Stimulated activated CD4-positive, alpha-beta T cell treated with anti-CD3 and anti-CD28 coated beads, Interleukin-1b, Interleukin-23, amount 100 ng/mL, for 24 hours (primary cell): ENCODE data around the gene DNAAF3.
"Not testable (repeated sequence)": the region's sequence is repeated elsewhere in the genome, so short reads cannot be mapped to it uniquely, and the experiment has no call there.

Source experiments
- DNase-seq, 4 experiments: peaks; one replicate each; pipeline ENCODE4 v3.0.0-alpha.2; 2020; ENCODE audit warnings: low read depth in 4 of 4, low spot score in 1 of 4

Gene DNAAF3

DNA sequence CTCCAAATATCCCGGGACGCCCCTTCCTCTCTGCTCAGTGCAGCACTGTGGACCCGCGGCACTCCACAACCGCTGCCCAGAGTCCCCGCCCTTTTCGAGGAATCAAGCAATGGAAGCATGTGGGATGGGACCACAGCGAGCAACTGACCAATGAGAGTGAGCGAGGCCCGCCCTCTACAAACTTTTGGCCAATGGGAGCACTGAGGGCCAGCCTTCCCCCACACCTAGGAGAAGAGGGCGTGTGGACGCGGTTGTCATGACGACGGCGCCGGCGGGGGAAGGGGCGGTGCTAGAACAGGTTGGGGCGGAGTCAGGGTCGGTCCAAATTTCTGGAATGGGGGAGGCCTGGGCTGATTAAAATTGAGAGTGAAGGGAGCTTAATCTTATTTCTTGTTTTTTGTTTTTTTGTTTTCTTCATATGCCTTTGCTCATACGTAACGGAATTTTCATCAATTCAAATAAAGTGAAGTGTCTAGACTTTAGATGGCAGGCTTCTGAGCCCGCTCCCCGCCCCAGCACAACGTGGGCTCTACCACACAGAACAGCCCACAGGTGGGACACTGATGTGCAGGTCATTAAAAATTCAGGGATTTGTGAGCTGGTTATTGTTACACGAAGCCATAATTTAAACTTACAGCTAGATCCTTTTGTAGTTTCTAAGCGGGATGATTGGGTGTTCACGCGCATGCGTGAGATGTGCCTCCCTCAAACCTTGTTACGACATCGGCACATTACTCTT, at the start of gene DNAAF3:
Gene DNAAF3, minus strand, starts transcription at position 84 of the 739 bp plus-strand sequence. CDS start 200 bp downstream, outside the sequence.
- DNase-seq = peak in 3 of 4 experiments; percentile 42 to 76 (median 68)

DNA sequence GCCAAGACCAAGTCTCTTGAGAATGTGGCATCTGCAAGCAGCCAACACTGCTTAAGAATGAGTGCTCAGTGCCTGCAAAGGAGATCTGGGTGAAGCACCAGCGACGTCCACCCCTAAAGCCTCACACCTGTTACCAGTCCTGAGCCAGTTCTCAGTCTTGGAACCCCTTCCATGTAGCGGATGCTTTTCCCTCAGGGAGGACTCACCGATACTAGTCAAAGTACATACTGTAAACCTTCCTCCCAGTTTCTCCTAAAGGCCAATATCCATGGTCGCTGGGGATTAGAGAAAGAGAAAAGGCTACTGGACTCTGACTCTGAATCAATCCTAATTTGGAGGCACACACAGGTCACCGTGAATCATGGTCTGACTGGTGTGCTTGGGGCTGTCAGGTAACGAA, 47.1 kb upstream of the DNAAF3 start:
- no peak for DNase-seq

DNA sequence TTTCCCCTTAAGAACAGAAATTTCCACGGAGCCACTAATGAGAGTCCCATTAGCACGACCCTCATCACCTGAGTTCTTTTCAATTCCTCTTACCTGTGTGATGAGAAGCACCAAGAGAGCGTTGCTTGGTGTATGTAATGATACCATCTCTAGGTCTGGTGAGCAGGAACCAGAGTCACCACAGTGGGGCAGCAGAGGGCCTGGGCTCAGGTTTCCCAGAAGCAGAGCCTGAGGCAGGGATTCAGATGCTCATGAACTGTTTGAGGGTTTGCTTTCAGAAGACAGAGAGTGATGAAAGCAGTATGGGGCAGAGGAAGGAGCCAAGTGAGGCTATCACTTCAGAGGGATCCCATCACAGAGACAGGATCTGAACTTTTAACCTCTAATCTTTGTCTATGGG, 46.0 kb upstream of the DNAAF3 start:
- peak in 3 of 4 experiments; percentile 13 to 32 (median 20) for DNase-seq

DNA sequence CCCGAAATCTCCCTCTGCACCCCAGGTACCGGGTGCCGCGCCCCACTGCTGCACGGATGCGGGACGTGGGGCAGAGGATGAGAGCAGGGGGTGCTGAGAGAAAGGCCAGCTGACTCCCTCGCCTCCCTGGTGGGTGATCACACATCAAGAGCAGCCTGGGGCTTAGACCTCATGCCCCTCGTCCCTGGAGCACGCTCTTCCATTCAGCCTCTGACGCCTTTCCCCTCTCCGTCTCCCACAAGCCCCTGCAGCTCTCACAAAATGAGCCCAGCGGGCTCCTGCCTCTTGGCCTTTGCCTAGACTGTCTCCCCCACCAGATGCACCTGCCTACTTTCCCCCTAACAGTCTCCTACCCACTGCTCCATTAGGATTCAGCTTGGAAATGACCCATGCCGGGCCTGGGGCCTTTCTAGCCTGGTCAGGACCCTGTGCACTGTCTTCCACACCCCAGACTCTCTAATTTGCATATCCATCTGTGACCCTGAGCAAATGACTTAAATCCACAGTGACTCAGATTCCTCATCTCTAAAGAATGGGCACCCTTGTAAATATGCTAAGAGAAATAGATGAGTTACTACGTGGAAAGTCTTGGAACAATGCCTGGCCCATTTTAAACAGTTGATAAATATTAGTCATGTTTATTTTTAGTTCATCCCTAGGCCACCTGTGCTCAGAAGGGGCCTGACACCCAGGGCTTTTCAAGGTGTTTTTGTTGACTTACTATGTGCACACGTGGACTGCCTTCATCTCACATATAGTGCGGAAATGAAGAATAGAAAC, 43.5 kb upstream of the DNAAF3 start:
- no peak for DNase-seq

DNA sequence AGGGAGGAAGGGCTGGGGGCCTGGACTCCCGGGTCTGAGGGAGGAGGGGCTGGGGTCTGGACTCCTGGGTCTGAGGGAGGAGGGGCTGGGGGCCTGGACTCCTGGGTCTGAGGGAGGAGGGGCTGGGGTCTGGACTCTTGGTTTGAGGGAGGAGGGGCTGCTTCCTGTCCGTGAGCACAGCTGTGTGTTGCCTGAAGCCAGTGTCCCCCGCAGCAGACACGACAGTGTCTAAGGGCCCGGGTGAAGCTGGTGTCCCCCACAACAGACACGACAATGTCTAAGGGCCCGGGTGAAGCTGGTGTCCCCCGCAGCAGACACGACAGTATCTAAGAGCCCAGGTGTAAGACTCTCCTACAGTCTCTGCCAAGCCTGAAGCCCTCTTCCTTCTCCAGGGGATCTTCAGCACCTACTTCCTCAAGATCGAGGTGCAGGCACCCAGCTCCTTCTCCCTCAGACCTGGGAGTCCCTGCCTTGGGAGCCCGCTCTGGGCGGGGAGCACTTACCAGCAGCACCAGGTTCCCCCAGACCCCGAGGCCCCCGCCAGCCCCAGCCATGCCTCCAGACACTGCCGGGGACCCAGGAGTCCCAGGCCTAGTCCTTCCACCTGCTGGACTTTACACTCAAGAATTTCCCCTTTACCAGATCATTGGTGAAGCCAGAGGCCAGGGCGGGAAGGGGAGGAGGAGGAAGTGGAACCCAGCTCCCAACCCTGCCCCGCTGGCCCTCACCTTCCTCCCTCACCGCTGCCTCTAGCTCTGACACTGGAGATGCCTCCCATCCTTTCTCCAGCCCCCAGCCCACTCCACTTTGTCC, 42.7 kb upstream of the DNAAF3 start, which contains the start of gene PTPRH:
Gene PTPRH, minus strand, starts transcription at position 622 of the 813 bp plus-strand sequence. Its CDS starts 68 bp downstream, at position 554.
- no peak for DNase-seq

DNA sequence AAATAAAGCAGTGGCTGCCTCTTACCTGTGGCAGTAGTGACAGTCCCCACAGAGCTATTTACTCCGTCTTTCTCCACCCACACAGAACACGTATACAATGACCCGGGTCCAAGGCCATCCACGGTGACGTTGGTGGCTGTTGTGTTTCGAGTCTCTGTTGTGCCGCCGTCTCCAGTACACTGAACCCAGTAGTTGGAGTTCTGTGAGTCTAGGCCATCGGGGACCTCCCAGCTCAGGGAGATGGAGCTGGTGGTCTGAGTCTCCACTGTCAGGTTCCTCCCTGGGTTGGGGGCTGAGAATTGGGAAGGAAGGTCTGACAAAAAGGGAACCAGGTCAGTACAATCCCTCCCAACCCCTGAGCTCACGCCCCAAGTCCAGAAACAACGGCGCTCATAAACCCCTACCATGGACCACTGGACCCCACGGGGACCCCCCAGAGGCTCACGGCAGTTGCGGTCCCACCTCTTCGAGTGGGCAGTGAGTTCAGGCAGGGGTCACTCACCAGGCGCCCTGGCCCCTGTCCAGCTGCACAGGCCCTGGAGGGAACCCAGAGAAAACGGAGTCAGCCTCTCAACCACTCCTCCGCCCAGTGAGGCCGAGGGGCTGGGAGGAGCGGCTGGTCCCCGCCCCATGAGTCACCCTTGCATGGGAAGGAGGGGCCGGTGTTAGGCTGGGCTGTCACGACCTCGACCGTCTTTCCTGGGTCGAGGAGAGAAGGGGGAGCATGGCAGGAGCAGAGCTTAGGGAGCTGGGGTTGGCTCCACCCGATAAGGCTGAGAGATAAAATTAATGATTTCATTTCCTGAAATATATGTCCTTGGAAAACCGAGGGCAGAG, 40.5 kb upstream of the DNAAF3 start:
- peak in 3 of 4 experiments; percentile 12 to 44 (median 34) for DNase-seq

DNA sequence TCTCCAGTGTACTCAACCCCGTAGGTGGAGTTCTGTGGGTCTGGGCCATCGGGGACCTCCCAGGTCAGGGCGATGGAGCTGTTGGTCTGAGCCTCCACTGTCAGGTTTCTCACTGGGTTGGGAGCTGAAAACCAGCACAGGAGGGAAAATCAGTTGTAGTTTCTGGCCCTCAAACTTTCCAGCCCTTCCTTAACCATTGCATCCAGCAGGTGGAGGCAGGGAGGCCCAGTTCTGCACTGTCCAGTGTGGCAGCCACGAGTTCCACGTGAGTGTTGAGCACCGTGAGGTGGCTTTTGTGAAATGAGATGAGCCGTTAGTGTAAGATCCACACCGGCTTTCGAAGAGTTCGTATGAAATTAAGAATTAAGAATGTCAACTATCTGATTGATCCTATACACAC, 35.8 kb upstream of the DNAAF3 start:
- DNase-seq = not testable (repeated sequence)

DNA sequence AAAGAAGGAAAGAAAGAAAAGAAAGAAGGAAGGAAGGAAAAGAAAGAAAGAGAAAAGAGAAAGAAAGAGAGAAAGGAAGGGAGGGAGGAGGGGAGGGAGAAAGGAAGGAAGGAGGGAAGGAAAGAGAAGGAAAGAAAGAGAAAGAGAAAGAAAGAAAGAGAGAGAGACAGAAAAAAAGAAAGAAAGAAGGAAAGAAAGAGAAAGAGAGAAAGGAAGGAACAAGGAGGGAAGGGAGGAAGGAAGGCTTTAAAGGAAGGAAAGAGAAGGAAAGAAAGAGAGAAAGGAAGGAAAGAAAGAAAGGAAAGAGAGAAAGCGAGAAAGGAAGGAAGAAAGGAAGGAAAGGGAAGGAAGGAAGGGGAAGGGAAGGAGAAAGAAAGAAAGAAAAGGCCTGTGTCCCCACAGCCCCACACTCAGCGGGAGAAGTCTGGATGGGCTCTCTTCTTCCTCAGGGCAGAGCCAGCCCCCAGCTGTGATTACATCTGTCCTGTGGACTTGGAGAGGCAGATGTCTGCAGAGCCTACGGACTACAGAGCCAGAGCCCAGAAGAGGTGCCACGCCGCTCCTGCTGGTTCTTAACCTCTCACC, 33.3 kb upstream of the DNAAF3 start:
- no peak for DNase-seq

DNA sequence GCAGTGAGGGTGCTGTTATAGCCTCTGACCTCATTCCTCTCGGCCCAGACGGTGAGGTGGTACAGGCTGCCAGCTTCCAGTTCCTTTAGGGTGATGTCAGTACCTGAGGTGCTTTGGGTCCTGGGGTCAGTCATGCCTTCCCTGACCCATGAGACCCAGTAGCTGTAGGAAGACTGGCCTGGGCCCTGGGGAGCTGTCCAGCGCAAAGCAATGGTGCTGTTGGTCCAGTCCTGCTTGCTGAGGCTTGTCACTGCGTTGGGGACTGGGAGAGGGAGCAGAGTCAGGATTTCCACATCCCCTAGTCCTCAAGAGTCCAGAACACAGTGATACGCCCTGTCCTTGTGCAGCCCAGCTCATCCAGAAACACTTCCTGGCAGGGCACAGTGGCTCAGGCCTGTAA, 32.2 kb upstream of the DNAAF3 start:
- DNase-seq = no peak

DNA sequence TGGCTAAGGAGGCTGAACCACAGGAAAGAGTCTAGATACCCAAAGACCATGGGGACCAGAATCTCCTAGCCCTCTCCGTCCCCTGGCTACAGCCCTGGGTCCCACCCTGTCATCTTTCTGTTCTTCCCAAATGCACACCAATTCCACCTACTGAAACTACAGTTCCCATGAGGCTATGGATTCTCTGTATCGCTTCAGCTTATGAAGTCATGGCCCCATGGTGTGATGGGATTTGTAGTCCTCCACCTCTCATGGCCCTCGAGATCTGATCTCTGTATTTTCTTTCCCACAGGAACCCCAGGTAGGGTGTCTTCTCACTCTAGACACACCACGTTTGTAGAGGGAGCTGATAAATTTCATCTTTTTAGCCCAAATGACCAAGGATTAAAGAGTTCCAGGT, 31.1 kb upstream of the DNAAF3 start:
- no peak for DNase-seq

DNA sequence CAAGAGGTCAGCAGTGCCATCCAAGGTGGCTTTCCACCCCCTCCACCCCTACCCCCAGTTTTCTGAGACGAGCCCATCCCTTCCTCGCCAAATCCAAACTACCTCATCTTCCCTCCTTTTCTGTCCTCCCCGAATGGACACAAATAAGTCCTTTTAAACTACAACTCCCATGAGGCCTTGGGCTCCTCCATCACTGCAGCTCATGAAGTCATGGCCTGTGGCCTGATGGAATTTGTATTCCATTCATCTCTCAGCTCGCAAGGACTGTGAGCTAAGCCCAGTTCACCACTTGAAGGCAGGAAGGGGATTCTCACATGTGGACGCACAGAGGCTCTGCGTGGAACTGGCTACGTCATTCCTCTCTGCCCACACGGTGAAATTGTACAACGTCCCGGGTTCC, 30.4 kb upstream of the DNAAF3 start:
- DNase-seq = no peak

DNA sequence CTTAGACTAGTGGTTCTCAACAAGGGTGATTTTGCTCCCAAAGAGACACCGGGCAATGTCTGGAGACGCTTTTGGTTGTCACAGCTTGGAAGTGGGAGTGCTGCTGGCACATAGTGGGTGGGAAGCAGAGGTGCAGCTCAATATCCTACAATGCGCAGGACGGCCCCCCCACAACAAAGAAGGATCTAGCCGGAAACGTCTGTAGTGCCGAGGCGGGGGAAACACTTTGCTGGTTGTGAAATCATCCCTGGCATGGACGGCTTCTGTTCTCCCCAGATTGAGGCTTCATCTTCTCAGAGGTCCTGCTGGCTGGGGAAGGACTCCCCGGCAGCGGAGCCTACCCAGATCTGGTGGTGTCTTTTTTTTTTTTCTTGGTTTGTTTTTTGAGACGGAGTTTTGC, 27.1 kb upstream of the DNAAF3 start:
- DNase-seq = no peak

DNA sequence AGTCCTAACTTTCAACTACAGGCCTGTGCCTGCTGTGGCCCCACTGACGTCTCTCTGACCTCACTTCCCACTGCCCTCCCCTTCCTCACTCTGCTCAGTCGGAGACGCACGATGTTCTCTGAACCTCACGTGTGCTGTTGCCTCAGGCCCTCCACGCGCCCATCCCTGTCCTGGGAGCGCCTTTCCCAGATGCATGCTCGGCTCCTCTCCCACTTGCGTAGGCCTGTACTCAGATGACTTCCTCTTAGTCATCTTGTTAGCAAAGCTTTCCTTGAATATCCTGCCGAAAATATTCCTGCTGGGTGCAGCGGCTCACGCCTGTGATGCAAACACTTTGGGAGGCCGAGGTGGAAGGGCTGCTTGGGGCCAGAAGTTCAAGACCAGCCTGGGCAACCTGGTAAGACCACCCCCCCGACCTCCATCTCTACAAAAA, 23.0 kb upstream of the DNAAF3 start:
- DNase-seq = no peak

DNA sequence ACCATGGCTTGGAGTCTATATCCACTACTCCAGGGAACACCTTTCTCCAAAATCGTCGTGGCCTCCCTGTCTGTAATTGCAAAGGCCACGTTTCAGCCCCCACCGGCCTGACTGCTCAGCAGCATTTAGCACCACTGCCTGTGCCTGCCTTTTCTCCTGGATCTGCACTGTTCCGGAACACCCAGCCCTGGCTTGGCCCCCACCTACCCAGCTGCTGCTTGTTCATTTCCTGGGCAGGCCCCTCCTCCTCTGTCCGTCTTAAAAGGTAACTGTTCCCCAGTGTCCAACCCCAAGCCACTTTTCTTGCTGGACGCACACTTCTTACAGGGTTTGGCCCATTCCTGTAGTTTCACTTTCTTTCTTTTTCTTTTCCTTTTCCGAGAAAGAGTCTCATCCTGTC, 22.2 kb upstream of the DNAAF3 start:
- DNase-seq = no peak

DNA sequence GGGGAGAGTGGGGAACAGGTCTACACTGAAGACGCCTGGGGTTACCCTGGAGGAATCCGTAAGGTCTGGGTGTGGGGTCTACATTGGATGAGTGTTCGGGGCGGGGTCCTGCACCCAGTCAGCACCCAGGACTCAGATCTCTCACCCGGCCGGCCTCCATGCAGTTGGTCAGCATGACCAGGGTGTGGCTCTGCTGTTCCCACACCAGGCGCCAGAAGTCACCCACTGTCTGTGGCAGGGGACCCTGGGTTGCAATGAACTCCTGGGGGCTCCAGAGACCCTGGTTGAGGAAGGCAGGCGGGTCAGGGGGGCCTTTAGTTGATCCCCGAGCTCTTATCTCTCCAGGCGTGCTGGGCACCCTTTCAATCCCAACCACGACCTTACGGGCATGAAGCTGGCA, 19.7 kb upstream of the DNAAF3 start:
- no peak for DNase-seq

DNA sequence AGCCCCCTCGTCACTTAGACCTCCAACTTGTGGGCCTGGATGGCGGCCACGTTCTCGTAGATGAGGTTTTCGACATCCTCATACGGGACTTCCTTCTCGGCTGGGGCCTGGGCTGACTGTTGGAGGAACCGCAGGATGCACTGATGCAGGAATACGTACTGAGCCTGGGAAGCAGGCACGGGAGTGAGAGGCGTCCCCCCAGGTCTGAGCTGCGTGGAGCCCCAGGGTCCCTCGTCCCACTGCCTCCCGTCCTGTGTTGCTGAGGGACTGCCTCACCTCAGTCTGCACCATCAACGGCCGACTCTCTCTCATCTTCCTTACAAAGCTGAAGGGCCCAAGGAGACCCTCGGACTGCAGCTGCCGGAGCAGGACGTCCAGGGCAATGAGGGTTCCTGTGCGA, 15.3 kb upstream of the DNAAF3 start:
- no peak for DNase-seq

DNA sequence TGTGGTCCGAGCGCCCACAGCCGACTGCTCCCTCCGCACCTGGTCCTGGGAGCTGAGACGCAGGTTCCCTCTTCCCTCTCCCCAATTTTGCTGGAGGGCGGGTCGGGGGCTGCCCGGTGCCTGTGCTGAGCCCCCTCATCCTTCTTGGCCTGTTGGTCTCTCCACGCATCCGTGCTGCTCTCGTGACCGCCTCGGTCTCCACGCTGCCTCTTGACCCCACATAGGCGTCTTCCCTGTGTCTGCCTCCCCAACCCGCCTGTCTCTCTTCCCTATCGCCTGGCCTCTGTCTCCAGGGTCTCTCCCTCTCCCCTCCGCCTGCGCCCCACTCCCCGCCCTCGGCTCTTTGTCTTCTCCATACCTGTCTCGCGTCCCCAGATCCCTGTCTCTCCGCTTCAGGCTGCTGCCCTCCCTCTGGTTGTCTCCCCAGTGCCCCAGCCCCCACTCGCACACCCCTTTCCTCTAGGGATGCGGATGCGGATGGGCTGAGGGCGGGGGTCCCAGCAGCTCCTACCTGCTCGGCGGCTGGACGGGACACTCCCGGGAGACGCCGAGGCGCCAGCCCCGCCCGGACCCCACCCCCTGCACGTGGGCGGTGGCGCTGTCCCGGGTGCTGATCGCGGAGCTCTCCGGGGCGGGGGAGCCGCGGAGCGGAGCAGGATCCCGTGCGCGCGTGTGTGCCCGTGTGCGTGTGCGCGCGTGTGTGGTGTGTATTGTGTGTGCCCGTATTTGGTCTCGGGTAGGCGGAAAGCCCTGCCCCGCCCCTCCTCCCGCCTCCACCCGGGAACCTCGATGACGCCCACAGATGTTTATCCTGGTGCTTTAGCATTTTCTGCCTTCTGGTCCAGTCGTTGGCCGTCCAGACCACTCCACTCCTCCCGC, 13.4 kb upstream of the DNAAF3 start, which contains the start of gene SYT5:
Gene SYT5, minus strand, starts transcription at position 684 of the 879 bp plus-strand sequence. CDS start 1,248 bp downstream, outside the sequence.
- peak in 2 of 4 experiments; percentile 40 to 57 for DNase-seq

DNA sequence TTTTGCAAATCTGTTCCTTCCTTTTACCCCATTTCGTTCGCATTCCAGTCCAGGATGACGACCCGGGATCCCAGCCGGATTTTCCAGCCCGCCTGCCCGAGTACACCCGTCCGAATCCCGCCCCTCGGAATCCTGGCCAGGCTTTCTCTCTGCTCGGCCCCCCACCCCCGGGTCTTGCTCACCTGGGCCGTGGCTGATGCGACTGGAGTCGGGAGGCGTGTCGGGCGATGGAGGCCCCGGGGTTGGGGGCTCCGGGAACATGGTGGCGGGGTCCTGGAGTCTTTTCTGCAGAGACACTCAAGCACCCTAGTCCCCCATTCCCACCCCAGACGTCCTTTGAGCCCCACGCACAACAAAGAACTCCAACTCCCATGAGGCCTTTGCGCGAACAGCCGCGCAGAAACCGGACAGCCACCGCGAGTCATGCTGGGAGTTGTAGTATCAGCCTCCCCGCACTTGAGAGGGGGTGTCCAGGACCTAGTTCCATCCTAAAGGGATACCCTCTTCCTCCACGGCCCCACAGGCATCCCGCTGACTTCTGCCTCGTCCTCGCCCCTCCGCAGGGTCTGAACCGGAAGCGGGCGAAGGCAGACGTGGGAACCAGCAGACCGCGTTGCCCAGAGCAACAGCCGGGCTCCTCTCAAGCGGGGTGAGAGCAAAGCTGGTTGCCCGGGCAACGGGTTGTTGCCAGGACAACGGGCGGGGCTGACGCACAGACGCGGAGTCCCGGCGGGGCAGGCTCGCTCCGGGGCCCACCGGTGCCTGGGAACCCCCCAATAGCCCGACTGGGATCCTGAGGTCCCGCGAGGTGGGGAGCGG, 12.6 kb upstream of the DNAAF3 start:
- peak; percentile 61 to 80 (median 76) for DNase-seq
